Fibroblast of skin of left quadriceps (primary cell): ENCODE results near the gene BACH1.
"Not testable (repeated sequence)": the region's sequence is repeated elsewhere in the genome, so short reads cannot be mapped to it uniquely, and the experiment has no call there.

Source experiments
- DNase-seq, 2 experiments: peaks; one replicate each; pipeline ENCODE4 v3.0.0-alpha.2; 2013; ENCODE audit warnings: low read depth in 2 of 2

BACH1 gene

GRCh38 chr21:29346771-29347170 lies 48.0 kb downstream of the BACH1 start:
- no peak for DNase-seq

- DNase-seq, result no peak
These were observed 48.6 kb downstream of the BACH1 start for GRCh38 chr21:29347274-29347681.

- DNase-seq, result no peak
These were observed 51.0 kb downstream of the BACH1 start for GRCh38 chr21:29349702-29350101.

- no peak for DNase-seq
These were observed 51.6 kb downstream of the BACH1 start for GRCh38 chr21:29350246-29350779.

- DNase-seq, result peak; percentile 55 to 62
These were observed 53.0 kb downstream of the BACH1 start for GRCh38 chr21:29351691-29352090.

GRCh38 chr21:29355043-29355710 lies 56.5 kb downstream of the BACH1 start:
- DNase-seq, result not testable (repeated sequence)

GRCh38 chr21:29356291-29356690 lies 57.6 kb downstream of the BACH1 start:
- not testable (repeated sequence) for DNase-seq

- not testable (repeated sequence) for DNase-seq
These were observed 58.1 kb downstream of the BACH1 start for GRCh38 chr21:29356810-29357209.

GRCh38 chr21:29359718-29360117 lies 61.0 kb downstream of the BACH1 start:
- DNase-seq, result no peak

- no peak for DNase-seq
These were observed 62.4 kb downstream of the BACH1 start for GRCh38 chr21:29360799-29361765.

- DNase-seq, result no peak
These were observed 64.0 kb downstream of the BACH1 start for GRCh38 chr21:29362758-29363157.

GRCh38 chr21:29365661-29366265 lies 67.0 kb downstream of the BACH1 start:
- no peak for DNase-seq

GRCh38 chr21:29366532-29366931 lies 67.8 kb downstream of the BACH1 start:
- DNase-seq, result no peak

GRCh38 chr21:29367335-29367734 lies 68.6 kb downstream of the BACH1 start:
- DNase-seq, result no peak

GRCh38 chr21:29368906-29369305 lies 70.2 kb downstream of the BACH1 start:
- DNase-seq, result no peak

GRCh38 chr21:29371464-29371863 lies 72.7 kb downstream of the BACH1 start:
- no peak for DNase-seq

GRCh38 chr21:29372063-29372802 lies 73.5 kb downstream of the BACH1 start:
- DNase-seq, result peak; percentile 62 to 73

- DNase-seq, result no peak
These were observed 75.8 kb downstream of the BACH1 start for GRCh38 chr21:29374481-29374880.

GRCh38 chr21:29376556-29376955 lies 77.8 kb downstream of the BACH1 start:
- no peak for DNase-seq

- no peak for DNase-seq
These were observed 78.5 kb downstream of the BACH1 start for GRCh38 chr21:29377266-29377665.

GRCh38 chr21:29378832-29379231 lies 80.1 kb downstream of the BACH1 start:
- no peak for DNase-seq
